HepG2 (cell line): Measurements from ENCODE around the gene CTSW. TPM values are rescaled to one million over a fixed set of nuclear protein-coding genes. Genes with fewer than 3 reads are reported as not detected.

Experiments
- ASH2L ChIP-seq: fragments of 300-600, 200-600 bp; sonication (generic); IDR thresholded peaks from 2 replicates; pipeline ENCODE4 v1.7.0; 2017; ENCODE audit warnings: low read depth, mild to moderate bottlenecking, moderate library complexity, mixed read lengths, low read length; ENCODE audit not compliant: insufficient read length
- BATF2 ChIP-seq: sonication (generic); formaldehyde crosslinking; IDR thresholded peaks from 2 replicates; pipeline ENCODE4 v1.8.0; 2022; ENCODE audit warnings: mild to moderate bottlenecking, missing genetic modification reagents, moderate library complexity
- CSRNP1 ChIP-seq: sonication (generic); formaldehyde crosslinking; IDR thresholded peaks from 2 replicates; pipeline ENCODE4 v1.8.1; 2023; ENCODE audit warnings: mild to moderate bottlenecking, missing genetic modification reagents
- ELF3 ChIP-seq: IDR thresholded peaks from 2 replicates; pipeline ENCODE4 v1.6.1; 2016; ENCODE audit warnings: missing genetic modification reagents, missing compliant biosample characterization
- ERF ChIP-seq: IDR thresholded peaks from 2 replicates; pipeline ENCODE4 v1.6.1; 2018; ENCODE audit warnings: missing biosample characterization, missing genetic modification reagents
- KDM6A ChIP-seq: IDR thresholded peaks from 2 replicates; pipeline ENCODE4 v1.6.1; 2016; ENCODE audit warnings: low read depth
- MYC ChIP-seq: sonication (generic); formaldehyde crosslinking; IDR thresholded peaks from 2 replicates; pipeline ENCODE4 v1.9.0; 2021; ENCODE audit warnings: missing genetic modification reagents, borderline replicate concordance
- NFIC ChIP-seq: IDR thresholded peaks from 2 replicates; pipeline ENCODE4 v1.6.1; 2012; ENCODE audit warnings: mild to moderate bottlenecking, low read length, inconsistent platforms
- NR0B2 ChIP-seq: sonication (generic); formaldehyde crosslinking; IDR thresholded peaks from 2 replicates; pipeline ENCODE4 v1.4.0; 2020; ENCODE audit warnings: mild to moderate bottlenecking, missing genetic modification reagents
- PRDM10 ChIP-seq: sonication (generic); formaldehyde crosslinking; IDR thresholded peaks from 2 replicates; pipeline ENCODE4 v1.4.0; 2020; ENCODE audit warnings: low read depth, missing genetic modification reagents
- RXRA ChIP-seq: sonication (generic); formaldehyde crosslinking; IDR thresholded peaks from 2 replicates; pipeline ENCODE4 v1.5.1; 2020; ENCODE audit warnings: missing genetic modification reagents
- TCF12 ChIP-seq, 2 experiments: fragments of 450-650 bp in 1 of 2; sonication (generic) in 1 of 2; formaldehyde crosslinking in 1 of 2; IDR thresholded peaks; 2 replicates each; pipeline versions ENCODE4 v1.6.1 to v1.8.0; 2017 to 2022; ENCODE audit warnings: antibody characterized with exemption in 1 of 2, mild to moderate bottlenecking in 1 of 2, missing genetic modification reagents in 1 of 2, moderate library complexity in 1 of 2
- ZMYM2 ChIP-seq: sonication (generic); formaldehyde crosslinking; IDR thresholded peaks from 2 replicates; pipeline ENCODE4 v1.8.0; 2022; ENCODE audit warnings: mild to moderate bottlenecking, missing genetic modification reagents
- ZNF17 ChIP-seq: sonication (generic); formaldehyde crosslinking; IDR thresholded peaks from 2 replicates; pipeline ENCODE4 v1.5.0; 2020; ENCODE audit warnings: mild to moderate bottlenecking, missing genetic modification reagents
- ZNF430 ChIP-seq: sonication (generic); formaldehyde crosslinking; IDR thresholded peaks from 2 replicates; pipeline ENCODE4 v1.9.0; 2021; ENCODE audit warnings: mild to moderate bottlenecking, missing genetic modification reagents
- ZNF484 ChIP-seq: sonication (generic); formaldehyde crosslinking; IDR thresholded peaks from 2 replicates; pipeline ENCODE4 v1.5.1; 2020; ENCODE audit warnings: mild to moderate bottlenecking, low read depth, missing genetic modification reagents, borderline replicate concordance
- ZNF512 ChIP-seq: sonication (generic); formaldehyde crosslinking; IDR thresholded peaks from 2 replicates; pipeline ENCODE4 v1.4.0; 2020; ENCODE audit warnings: mild to moderate bottlenecking, missing genetic modification reagents
- ZNF704 ChIP-seq: sonication (generic); formaldehyde crosslinking; IDR thresholded peaks from 2 replicates; pipeline ENCODE4 v1.8.1; 2023; ENCODE audit warnings: mild to moderate bottlenecking, inconsistent platforms, moderate library complexity, missing genetic modification reagents, borderline replicate concordance
- ZNF891 ChIP-seq: sonication (generic); formaldehyde crosslinking; IDR thresholded peaks from 2 replicates; pipeline ENCODE4 v1.5.0; 2020; ENCODE audit warnings: mild to moderate bottlenecking, missing genetic modification reagents
- polyA plus RNA-seq, 8 experiments: library from polyadenylated mRNA; depleted of rRNA in 3 of 8; stranded (reverse) in 7 of 8; unstranded in 1 of 8; fragments of >200 nt; fragmentation: Illumina TruSeq in 4 of 8; extraction: Trizol in 4 of 8; gene quantifications; 2 replicates each; pipeline versions ENCODE4 v1.2.1 to v1.2.3, GENCODE V29; 2011 to 2016; ENCODE audit warnings: low read depth in 4 of 8, missing spikeins in 1 of 8, mixed read lengths in 1 of 8; ENCODE audit not compliant: insufficient read depth in 1 of 8
- total RNA-seq, 5 experiments: library from RNA; depleted of rRNA; stranded (reverse); fragments of >200 nt; fragmentation: Illumina TruSeq; extraction: Trizol; gene quantifications; 2 replicates each; pipeline ENCODE4 v1.2.3, GENCODE V29; 2016; ENCODE audit warnings: low read depth in 1 of 5

CTSW gene
- total and polyA plus RNA-seq, 2 of the 13 experiments (the other 11 are each of a cell fraction or from before 2014, with no cell fraction given), result 0.09 TPM; not detected in 1

- TF ChIP-seq RXRA (CRISPR knock-in tag) (peak; percentile 53; the same call in 1 of the 2 replicates), ZNF891 (CRISPR knock-in tag) (peak; percentile 82; the same call in 1 of the 2 replicates), NR0B2 (CRISPR knock-in tag) (peak; percentile 91), PRDM10 (CRISPR knock-in tag) (0 out of 2 replicates have a peak, but pooled peaks have one; percentile 48), ERF (CRISPR knock-in tag) (peak; percentile 86), ZNF17 (CRISPR knock-in tag) (no peak), ASH2L (no peak), MYC (CRISPR knock-in tag) (peak; percentile 21), ZNF512 (no peak), ELF3 (CRISPR knock-in tag) (peak; percentile 82), ZNF704 (no peak), NFIC (no peak), ZNF430 (CRISPR knock-in tag) (no peak), KDM6A (no peak), CSRNP1 (no peak), BATF2 (no peak), TCF12 (IDR thresholded peaks at IDR 0.05) (no peak), TCF12 (CRISPR knock-in tag; IDR thresholded peaks at IDR 0.05) (peak; percentile 94), ZMYM2 (CRISPR knock-in tag) (no peak), ZNF484 (CRISPR knock-in tag) (no peak)
These were observed 21.6 kb upstream of the CTSW start, which contains the start of gene CFL1 (continued) for GRCh38 chr11:65857853-65858680.
